MM.1S (cell line): ENCODE measurements around the gene KIAA0319L.

Experiments used
- EZH2 ChIP-seq: fragments of 300-600 bp; sonication (generic); optimal IDR thresholded peaks from 2 replicates; pipeline ENCODE3; 2017; ENCODE audit warnings: low read depth, mild to moderate bottlenecking, antibody characterized with exemption, low read length, mixed read lengths
- EZH2phosphoT487 ChIP-seq: fragments of 300-600 bp; sonication (generic); IDR thresholded peaks from 2 replicates; pipeline ENCODE4 v1.6.1; 2018; ENCODE audit warnings: antibody characterized with exemption, low read length
- TF ChIP-seq, protein P1 (sequence below): fragments of 300-600 bp; sonication (generic); IDR thresholded peaks from 2 replicates; pipeline ENCODE4 v1.5.1; 2016; ENCODE audit warnings: antibody characterized with exemption, low read length, mixed read lengths

DNA sequence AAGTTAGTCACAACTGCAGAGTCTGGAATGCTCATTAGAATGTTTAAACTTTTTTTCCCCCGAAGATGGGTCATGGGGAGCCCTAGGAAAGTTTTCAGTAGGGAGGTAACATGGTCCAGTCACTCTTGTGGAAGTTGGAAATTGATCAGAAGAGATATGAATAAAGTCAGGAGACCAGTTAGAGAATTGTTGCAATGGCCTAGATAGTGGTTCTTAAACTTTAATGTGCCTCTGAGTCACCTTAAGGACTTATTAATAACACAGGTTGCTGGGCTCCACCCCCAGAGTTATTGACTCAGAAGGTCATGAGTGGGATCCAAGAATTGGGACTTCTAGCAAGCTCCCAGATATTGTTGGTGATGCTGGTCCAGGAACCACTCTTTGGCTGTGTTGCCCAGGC is 12.7 kb upstream of the KIAA0319L start:
- TF ChIP-seq, protein P1, sequence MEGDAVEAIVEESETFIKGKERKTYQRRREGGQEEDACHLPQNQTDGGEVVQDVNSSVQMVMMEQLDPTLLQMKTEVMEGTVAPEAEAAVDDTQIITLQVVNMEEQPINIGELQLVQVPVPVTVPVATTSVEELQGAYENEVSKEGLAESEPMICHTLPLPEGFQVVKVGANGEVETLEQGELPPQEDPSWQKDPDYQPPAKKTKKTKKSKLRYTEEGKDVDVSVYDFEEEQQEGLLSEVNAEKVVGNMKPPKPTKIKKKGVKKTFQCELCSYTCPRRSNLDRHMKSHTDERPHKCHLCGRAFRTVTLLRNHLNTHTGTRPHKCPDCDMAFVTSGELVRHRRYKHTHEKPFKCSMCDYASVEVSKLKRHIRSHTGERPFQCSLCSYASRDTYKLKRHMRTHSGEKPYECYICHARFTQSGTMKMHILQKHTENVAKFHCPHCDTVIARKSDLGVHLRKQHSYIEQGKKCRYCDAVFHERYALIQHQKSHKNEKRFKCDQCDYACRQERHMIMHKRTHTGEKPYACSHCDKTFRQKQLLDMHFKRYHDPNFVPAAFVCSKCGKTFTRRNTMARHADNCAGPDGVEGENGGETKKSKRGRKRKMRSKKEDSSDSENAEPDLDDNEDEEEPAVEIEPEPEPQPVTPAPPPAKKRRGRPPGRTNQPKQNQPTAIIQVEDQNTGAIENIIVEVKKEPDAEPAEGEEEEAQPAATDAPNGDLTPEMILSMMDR, result no peak
- TF ChIP-seq EZH2, result no peak
- TF ChIP-seq EZH2phosphoT487, result no peak
